ENCODE results near the gene SNX27. TPM values are rescaled to one million over a fixed set of nuclear protein-coding genes. Genes with fewer than 3 reads are reported as not detected.

Gene SNX27
- total RNA-seq, 1 experiment from 2014 or later, result 42.2 TPM

- Histone ChIP-seq H2AFZ (ENCODE audit: low read depth, low read length, poor library complexity, severe bottlenecking) (peak overlapping the region; percentile 100), H3K4me1 (ENCODE audit: control insufficient read depth in 1 of 2, insufficient read depth in 2 of 2, low read length in 2 of 2) (peaks cover 3 to 13% of the 10 kb centered on the region in 2 experiments; a peak in 3 of 4 replicates), H3K36me3 (ENCODE audit: control insufficient read depth in 1 of 2, insufficient read depth in 2 of 2, low read length in 2 of 2) (no peaks in the 10 kb centered on the region), H3K4me3 (replicated peaks in 1 of 2; ENCODE audit: low read depth in 1 of 2, low read length in 2 of 2) (no peak overlapping the region), H3K4me2 (ENCODE audit: low read length) (peak overlapping the region; percentile 40), H3K9me3 (ENCODE audit: control insufficient read depth in 1 of 2, insufficient read depth in 1 of 2, low read depth in 1 of 2, low read length in 2 of 2) (no peaks in the 10 kb centered on the region), H3K27me3 (ENCODE audit: insufficient read depth, low read length) (no peaks in the 10 kb centered on the region), H3K9me2 (ENCODE audit: insufficient read depth) (no peaks in the 10 kb centered on the region), H3K9ac (ENCODE audit: low read length) (no peak overlapping the region), H3K27ac (ENCODE audit: low read depth, low read length) (no peak overlapping the region), H4K20me1 (ENCODE audit: insufficient read depth) (no peaks in the 10 kb centered on the region), H3K79me2 (ENCODE audit: insufficient read depth, low read length) (no peaks in the 10 kb centered on the region)
- ChIA-PET RAD21 (ENCODE audit: low non-redundant PET in 1 of 2, low total read pairs in 2 of 2, uncharacterized antibody in 2 of 2, unreplicated experiment in 2 of 2) (no interaction called here), POLR2A (interaction anchor here (1.0 to 1.5 kb wide), 3 partner anchors 14 to 55 kb away, joined by 4 to 5 read pairs (median 5); no protein-coding TSS in a partner anchor), CTCF (interaction anchor here (0.7 to 2.1 kb wide), 14 partner anchors 9 to 313 kb away, joined by 3 to 13 read pairs (median 4); partner anchors contain the start of gene TUFT1)
- peak; percentile 97 for ATAC-seq
- peak; percentile 77 for DNase-seq (ENCODE audit: low read depth, low spot score)
- intact Hi-C loops (cut with micrococcal nuclease), result loop anchor here (1.0 to 5.0 kb wide), 4 partner anchors 137 to 242 kb away; partner anchors contain the start of gene POGZ
- BruUV-seq (replicated peaks), result no TSS peak
- TF ChIP-seq YY1 (IDR thresholded peaks at IDR 0.05; ENCODE audit: extremely low read depth, insufficient replicate concordance, low read depth, low read length) (peak; percentile 70), CBX3 (IDR thresholded peaks at IDR 0.05; ENCODE audit: low read depth) (0 out of 2 replicates have a peak, but pooled peaks have one; percentile 53), EGR1 (IDR thresholded peaks at IDR 0.05; ENCODE audit: low read depth) (no peak), RAD21 (IDR thresholded peaks at IDR 0.05; ENCODE audit: low read depth) (peak; percentile 92), TCF7L2 (IDR thresholded peaks at IDR 0.05; ENCODE audit: borderline replicate concordance, extremely low read depth, insufficient read depth, insufficient read length) (no peak), REST (IDR thresholded peaks at IDR 0.05; ENCODE audit: low read depth) (no peak), CTCF (IDR thresholded peaks at IDR 0.05 in 2 of 3, conservative IDR thresholded peaks at IDR 0.05 in 1 of 3; ENCODE audit: borderline replicate concordance in 1 of 3, insufficient read depth in 1 of 3, low read depth in 2 of 3, low read length in 2 of 3) (peak; percentile 90 to 97 (median 91)), MAX (IDR thresholded peaks at IDR 0.05) (peak; percentile 60)
These were observed 17.7 kb upstream of the SNX27 start for GRCh38 chr1:151594143-151594625.

Measured in HCT116 (cell line).